GM18505 (cell line): ENCODE measurements around the gene SORD.
"Not testable (repeated sequence)": the region's sequence is repeated elsewhere in the genome, so short reads cannot be mapped to it uniquely, and the experiment has no call there.

Source experiments
- ATAC-seq: cut with Tn5 transposase; IDR thresholded peaks from one replicate; pipeline ENCODE4 v1.9.1; 2021; ENCODE audit not compliant: unreplicated experiment
- POLR2A ChIP-seq: IDR thresholded peaks from 4 replicates; pipeline ENCODE4 v1.6.1; 2011; ENCODE audit warnings: borderline replicate concordance; ENCODE audit not compliant: insufficient read depth, insufficient read length; ENCODE audit errors: extremely low read depth

Gene SORD

GRCh38 chr15:45099549-45100165 is 76.7 kb downstream of the SORD start:
- ATAC-seq: no peak
- no peak for TF ChIP-seq POLR2A

GRCh38 chr15:45100884-45101625 is 78.1 kb downstream of the SORD start:
- no peak for TF ChIP-seq POLR2A
- ATAC-seq: no peak

DNA sequence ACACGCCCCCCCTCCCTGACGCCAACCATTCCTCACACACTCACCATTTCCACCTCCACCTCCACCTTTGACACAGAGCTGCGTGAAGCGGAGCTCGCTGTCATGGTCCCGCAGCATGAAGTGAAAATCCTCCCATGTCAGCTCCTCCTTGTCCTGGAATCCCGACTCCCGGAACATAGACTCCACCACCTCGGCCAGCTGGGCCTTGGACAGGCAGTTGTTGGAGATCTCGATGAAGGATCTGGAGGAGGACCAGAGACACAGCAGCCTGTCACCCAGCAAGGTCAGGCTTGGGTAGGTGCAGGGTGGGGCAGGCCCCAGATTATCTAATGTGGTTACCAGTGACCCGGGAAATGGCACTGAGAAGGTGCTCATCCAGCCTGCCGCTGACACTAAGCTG is 78.8 kb downstream of the SORD start:
- ATAC-seq: no peak
- no peak for TF ChIP-seq POLR2A

DNA sequence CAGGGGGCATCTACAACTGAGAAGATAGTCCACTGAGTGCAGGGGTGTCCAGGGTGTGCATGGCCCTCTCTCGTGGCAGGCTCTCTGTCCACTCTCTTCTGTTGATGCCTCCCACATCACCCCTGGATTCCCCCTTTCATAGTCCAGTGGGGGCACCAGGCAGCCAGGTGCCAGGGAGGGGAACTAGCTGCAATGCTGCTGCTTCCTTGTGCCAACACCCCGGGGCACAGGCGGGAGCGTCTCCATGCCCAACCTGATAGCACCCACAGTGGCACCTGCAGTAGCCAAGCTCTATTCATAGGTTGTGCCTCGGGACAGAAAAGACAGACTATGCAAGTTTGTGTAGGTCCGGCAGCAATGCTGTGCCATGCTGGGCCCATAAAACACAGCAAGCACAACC is 79.2 kb downstream of the SORD start:
- no peak for TF ChIP-seq POLR2A
- ATAC-seq: no peak

GRCh38 chr15:45104170-45104569 is 81.2 kb downstream of the SORD start:
- not testable (repeated sequence) for ATAC-seq

DNA sequence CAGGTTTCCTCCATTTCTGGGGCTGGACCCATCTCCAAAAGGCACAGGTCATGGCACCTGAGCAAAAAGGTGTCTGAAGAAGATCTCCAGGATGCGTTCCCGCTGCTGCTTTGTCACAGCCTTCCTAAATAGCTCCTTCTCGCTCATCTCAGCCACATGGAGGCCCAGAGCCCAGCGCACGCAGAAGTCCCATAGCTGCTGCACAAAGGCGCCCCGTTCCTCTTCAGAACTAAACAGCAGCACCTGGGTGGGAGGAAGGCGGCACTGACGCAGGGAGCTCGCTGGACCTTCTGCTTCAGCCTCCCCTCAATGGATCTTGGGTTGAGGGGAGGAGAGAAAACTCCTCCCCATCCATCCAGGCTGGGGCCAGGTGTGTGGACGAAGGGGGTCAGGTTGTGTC is 82.6 kb downstream of the SORD start:
- no peak for TF ChIP-seq POLR2A
- no peak for ATAC-seq

DNA sequence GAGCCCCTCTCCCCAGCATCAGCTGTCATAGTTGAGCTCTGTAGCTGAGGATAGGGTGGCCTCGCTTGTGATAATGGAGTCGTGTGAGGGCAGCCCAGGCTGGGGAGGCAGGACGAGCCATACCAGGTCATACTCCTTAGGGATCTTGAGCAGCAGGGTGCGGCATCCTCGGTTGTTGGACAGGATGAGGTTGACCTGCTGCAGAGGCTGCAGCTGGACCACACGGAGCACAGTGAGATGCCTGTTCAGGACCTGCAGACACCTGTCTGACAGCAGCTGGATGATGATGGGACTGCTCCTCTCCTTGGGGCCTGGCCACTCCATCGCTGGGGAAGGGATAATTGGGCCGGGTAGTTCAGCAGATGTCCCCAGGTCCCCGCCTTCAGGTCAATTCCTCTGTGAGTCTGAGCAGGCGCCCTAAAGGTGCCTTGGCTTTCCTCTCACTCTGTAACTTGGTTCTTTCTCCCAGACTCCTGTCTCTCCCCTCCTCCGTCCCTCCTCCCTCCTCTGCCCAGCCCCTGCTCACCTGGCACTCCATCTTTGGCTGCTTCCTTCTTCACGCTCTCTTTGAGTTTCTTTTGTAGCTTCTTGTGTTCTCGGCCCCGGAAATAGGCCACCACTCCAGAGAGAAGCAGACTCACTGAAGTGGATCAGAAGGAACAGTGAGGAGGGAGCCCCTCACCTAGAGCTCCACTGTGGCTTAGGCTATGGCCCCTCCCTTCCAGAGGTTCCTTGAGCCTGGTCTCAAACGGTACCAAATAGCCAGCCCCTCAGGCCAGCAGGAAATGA is 83.2 kb downstream of the SORD start:
- no peak for TF ChIP-seq POLR2A
- no peak for ATAC-seq

DNA sequence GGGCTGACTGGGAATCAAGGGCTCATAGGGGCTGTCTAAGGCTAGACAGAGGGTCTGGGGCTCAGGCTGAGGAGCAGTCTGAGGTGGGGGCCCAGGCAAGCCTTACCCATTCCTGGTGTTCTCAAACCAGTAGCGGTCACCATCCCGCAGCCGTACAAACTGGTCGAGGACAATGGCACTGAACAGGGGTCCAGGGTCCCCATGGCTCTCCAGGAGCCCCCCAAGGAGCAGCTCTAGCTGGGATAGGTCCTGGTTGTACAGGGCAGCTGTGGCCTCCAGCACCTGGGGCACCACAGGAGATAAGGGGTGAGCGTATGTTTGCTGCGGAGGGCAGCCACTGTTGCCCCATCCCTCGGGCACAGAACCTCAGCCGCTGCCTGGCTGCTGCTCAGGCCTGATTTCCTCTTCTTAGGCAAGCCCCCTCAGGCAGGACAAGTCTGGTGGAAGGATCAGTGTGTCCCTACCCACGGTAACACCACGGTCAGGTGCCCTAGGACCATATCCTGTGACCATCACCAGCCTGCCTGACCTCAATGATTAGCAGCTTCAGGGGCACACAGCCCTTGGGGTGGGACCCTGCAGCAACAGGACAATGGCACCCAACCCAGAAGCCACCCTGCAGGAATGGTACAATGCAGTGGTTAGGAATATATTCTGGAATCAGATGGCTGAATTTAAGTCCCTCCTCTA is 85.1 kb downstream of the SORD start:
- no peak for ATAC-seq
- no peak for TF ChIP-seq POLR2A

- no peak for TF ChIP-seq POLR2A
- no peak for ATAC-seq
Observed at GRCh38 chr15:45110256-45110820, 87.3 kb downstream of the SORD start.

DNA sequence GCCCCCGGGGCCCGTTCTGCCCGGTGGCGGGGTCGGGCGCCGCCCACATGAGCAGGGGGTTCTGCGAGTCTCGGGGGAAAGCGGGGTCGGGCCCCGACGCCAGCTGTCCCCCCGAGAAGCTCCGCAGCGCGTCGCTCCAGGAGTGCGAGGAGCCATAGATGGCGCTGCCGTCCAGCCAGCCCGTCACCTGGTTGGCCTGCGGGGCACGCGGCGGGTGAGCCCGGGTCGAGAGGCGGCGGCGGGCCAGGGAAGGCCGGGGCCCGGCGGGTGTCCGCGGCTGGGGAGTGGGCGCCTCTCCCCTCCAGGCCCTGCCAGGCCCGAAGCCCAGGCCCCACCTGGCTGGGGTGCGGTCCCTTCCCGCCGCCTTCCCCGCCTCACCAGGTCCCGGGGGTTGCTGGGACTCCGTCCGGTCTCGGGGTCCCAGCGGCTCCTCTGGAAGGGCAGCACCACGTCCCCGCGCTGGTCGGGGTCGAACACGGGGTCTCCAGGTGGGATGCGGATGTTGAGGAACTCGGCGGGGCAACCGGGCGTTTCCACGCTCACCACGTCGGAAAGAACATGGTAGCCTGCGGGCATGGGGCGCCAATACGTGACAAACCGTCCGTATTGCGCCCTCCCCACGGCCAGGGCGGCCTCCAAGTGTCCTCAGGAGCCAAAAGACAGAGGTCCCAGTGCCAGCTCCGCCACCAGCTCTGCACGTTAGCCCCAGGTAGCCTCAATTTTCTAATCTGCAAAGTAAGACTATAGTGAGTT is 88.6 kb downstream of the SORD start:
- no peak for TF ChIP-seq POLR2A
- no peak for ATAC-seq

DNA sequence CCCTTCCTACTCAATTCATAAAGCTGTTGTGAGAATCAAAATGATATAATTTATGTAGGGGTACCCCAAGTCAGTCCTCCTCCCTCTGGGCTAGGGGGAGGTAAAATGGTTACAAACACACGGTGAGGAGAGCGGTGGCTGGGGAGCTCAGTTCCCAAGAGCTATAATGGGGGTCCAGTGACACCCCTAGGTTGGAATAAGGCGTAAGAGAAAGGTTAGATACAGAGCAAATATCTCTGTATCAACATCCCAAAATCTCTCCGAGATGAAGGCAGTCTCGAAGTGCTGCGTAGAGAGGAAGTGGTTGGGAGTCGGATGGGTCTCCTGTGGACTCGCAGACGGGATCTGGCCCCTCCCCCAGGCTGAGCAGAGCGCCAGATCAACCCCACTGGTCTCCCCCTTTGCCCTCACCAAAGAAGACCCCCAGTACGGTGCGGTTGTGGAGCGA is 89.2 kb downstream of the SORD start:
- no peak for ATAC-seq
- no peak for TF ChIP-seq POLR2A

GRCh38 chr15:45112591-45113379 is 89.8 kb downstream of the SORD start:
- no peak for ATAC-seq
- no peak for TF ChIP-seq POLR2A
